CD14-positive monocyte (primary cell): ENCODE data around the gene KCNT2. TPM values are rescaled to one million over a fixed set of nuclear protein-coding genes. Genes with fewer than 3 reads are reported as not detected.

Experiments used
- DNase-seq, 3 donors: peaks; one replicate each; pipeline ENCODE4 v3.0.0-alpha.2; 2011 to 2022
- H2AFZ ChIP-seq: 2 replicates; pipeline ENCODE4 v1.6.0; 2012; ENCODE audit warnings: mild to moderate bottlenecking, low read depth, low read length, inconsistent platforms; ENCODE audit not compliant: insufficient read depth, poor library complexity, severe bottlenecking
- H3K27ac ChIP-seq, 2 donors: 1 replicate in 1 of 2; 2 replicates in 1 of 2; pipeline ENCODE4 v1.5.1; 2012 to 2013; ENCODE audit warnings: low read length in 2 of 2, control low read depth in 1 of 2, inconsistent platforms in 1 of 2, low read depth in 1 of 2, mild to moderate bottlenecking in 1 of 2
- H3K27me3 ChIP-seq, 2 donors: one replicate each; pipeline versions ENCODE4 v1.6.0 to v1.6.1; 2011 to 2013; ENCODE audit warnings: low read length in 2 of 2; ENCODE audit not compliant: control insufficient read depth in 2 of 2, insufficient read depth in 2 of 2
- H3K36me3 ChIP-seq, 2 donors: replicated peaks in 1 of 2; 1 replicate in 1 of 2; 2 replicates in 1 of 2; pipeline versions ENCODE4 v1.5.1 to v1.6.1; 2012 to 2013; ENCODE audit warnings: low read length in 2 of 2, control low read depth in 1 of 2, inconsistent platforms in 1 of 2, mild to moderate bottlenecking in 1 of 2; ENCODE audit not compliant: insufficient read depth in 2 of 2, control insufficient read depth in 1 of 2
- H3K4me1 ChIP-seq, 2 donors: 1 replicate in 1 of 2; 2 replicates in 1 of 2; pipeline versions ENCODE4 v1.5.1 to v1.6.1; 2012 to 2013; ENCODE audit warnings: low read length in 2 of 2, control low read depth in 1 of 2, inconsistent platforms in 1 of 2, mild to moderate bottlenecking in 1 of 2, moderate library complexity in 1 of 2; ENCODE audit not compliant: insufficient read depth in 2 of 2, control insufficient read depth in 1 of 2
- H3K4me2 ChIP-seq: replicated peaks from 2 replicates; pipeline ENCODE3; 2012; ENCODE audit warnings: low read length, moderate library complexity, mild to moderate bottlenecking; ENCODE audit not compliant: poor library complexity, severe bottlenecking; ENCODE audit errors: extremely low read depth
- H3K4me3 ChIP-seq, 3 experiments: fragments of 200-600 bp in 1 of 3; sonication (generic) in 1 of 3; replicated peaks in 1 of 3; 1 replicate in 2 of 3; 2 replicates in 1 of 3; pipeline ENCODE4 v1.5.1; 2011 to 2013; ENCODE audit warnings: low read length in 3 of 3, mild to moderate bottlenecking in 3 of 3, control low read depth in 2 of 3, low read depth in 2 of 3, inconsistent platforms in 1 of 3, moderate library complexity in 1 of 3
- H3K79me2 ChIP-seq: 2 replicates; pipeline ENCODE4 v1.6.0; 2012; ENCODE audit warnings: mild to moderate bottlenecking, control low read depth, inconsistent platforms, low read length, moderate library complexity; ENCODE audit not compliant: insufficient read depth
- H3K9ac ChIP-seq: 2 replicates; pipeline ENCODE4 v1.6.0; 2017; ENCODE audit warnings: low read length, mild to moderate bottlenecking; ENCODE audit not compliant: insufficient read depth, poor library complexity, severe bottlenecking
- H3K9me3 ChIP-seq, 2 donors: replicated peaks in 1 of 2; 1 replicate in 1 of 2; 2 replicates in 1 of 2; pipeline versions ENCODE4 v1.5.1 to v1.6.1; 2012 to 2013; ENCODE audit warnings: low read length in 2 of 2, control low read depth in 1 of 2; ENCODE audit not compliant: control insufficient read depth in 1 of 2, insufficient read depth in 1 of 2
- H4K20me1 ChIP-seq: 2 replicates; pipeline ENCODE4 v1.6.0; 2012; ENCODE audit warnings: mild to moderate bottlenecking, low read length, control low read depth, moderate library complexity; ENCODE audit not compliant: insufficient read depth
- H3K27ac Mint-ChIP-seq, 7 donors: one replicate each; pipeline ENCODE4 v1.8.0; 2020; ENCODE audit warnings: mild to moderate bottlenecking in 7 of 7, mixed read lengths in 7 of 7, moderate library complexity in 6 of 7, inconsistent platforms in 2 of 7
- H3K27me3 Mint-ChIP-seq, 3 donors: one replicate each; pipeline ENCODE4 v1.8.0; 2021 to 2022; ENCODE audit warnings: low read depth in 3 of 3, mild to moderate bottlenecking in 3 of 3, mixed read lengths in 3 of 3, moderate library complexity in 3 of 3, inconsistent platforms in 1 of 3
- H3K36me3 Mint-ChIP-seq, 2 donors: one replicate each; pipeline ENCODE4 v1.8.0; 2020; ENCODE audit warnings: mixed read lengths in 2 of 2, inconsistent platforms in 1 of 2, mild to moderate bottlenecking in 1 of 2
- H3K4me1 Mint-ChIP-seq: one replicate; pipeline ENCODE4 v1.8.0; 2020; ENCODE audit warnings: mild to moderate bottlenecking, mixed read lengths
- H3K4me3 Mint-ChIP-seq, 2 donors: one replicate each; pipeline ENCODE4 v1.8.0; 2020; ENCODE audit warnings: mild to moderate bottlenecking in 2 of 2, mixed read lengths in 2 of 2, moderate library complexity in 1 of 2
- H3K9me3 Mint-ChIP-seq, 7 donors: one replicate each; pipeline ENCODE4 v1.8.0; 2020 to 2022; ENCODE audit warnings: mixed read lengths in 7 of 7, mild to moderate bottlenecking in 6 of 7, moderate library complexity in 6 of 7, inconsistent platforms in 2 of 7
- WGBS: methylation state at CpG from one replicate; pipeline ENCODE4 v1.1.5; 2013; ENCODE audit warnings: missing lambda C conversion rate; ENCODE audit not compliant: insufficient coverage; 5-methylcytosine and 5-hydroxymethylcytosine counted together
- intact Hi-C, 2 donors: fragments of 100-400 bp; cut with micrococcal nuclease; formaldehyde crosslinking; loops; one replicate each; pipeline versions ENCODE4 v1.15.0 to v1.15.1; 2023
- polyA plus RNA-seq, 3 donors: library from polyadenylated mRNA; depleted of rRNA in 1 of 3; unstranded in 2 of 3; stranded (reverse) in 1 of 3; fragments of 300-500 nt in 2 of 3; fragments of >200 nt in 1 of 3; fragmentation: Illumina TruSeq in 2 of 3; gene quantifications; 1 replicate in 2 of 3; 2 replicates in 1 of 3; pipeline ENCODE4 v1.2.3, GENCODE V29; 2012 to 2021
- small RNA-seq: library from RNA; depleted of rRNA; stranded (forward); fragments of <200 nt; gene quantifications from one replicate; pipeline ENCODE3, GENCODE V24; 2012; ENCODE audit warnings: low read depth; ENCODE audit not compliant: insufficient read length
- TF ChIP-seq, protein P1 (sequence below): fragments of 200-600 bp; IDR thresholded peaks from one replicate; pipeline ENCODE4 v1.8.0; 2022; ENCODE audit warnings: antibody characterized with exemption, mild to moderate bottlenecking

Gene KCNT2
- polyA plus RNA-seq, 3 donors = not detected

DNA sequence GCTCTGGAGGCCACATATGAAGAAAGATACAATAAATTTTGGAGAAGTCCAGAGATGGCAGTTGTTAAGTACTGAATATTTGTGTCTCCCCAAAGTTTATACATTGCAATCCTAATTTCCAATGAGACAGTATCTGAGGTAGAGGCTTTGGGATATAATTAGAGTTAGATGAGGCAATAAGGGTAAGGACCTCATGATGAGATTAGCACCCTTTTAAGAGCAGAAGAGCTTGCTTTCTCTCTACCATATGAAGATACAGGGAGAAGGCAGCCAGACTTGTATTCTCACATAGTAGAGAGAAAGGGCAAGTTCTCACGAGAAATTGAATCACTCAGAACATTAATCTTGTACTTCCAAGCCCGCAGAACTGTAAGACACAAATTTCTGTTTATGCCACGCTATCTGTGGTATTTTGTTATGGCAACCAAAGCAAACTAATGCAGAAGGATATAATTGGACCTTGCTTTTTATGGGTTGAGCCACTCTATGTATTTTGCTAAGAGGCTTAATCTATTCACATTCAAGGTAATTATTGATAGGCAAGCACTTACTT lies 430.1 kb downstream of the KCNT2 start:
- Histone ChIP-seq H4K20me1 (no peaks in the 10 kb centered on the region), H3K9me3 (no peaks in the 10 kb centered on the region), H3K79me2 (no peaks in the 10 kb centered on the region), H3K27me3 (no peaks in the 10 kb centered on the region), H3K9ac (no peak overlapping the region), H2AFZ (no peak overlapping the region), H3K36me3 (no peaks in the 10 kb centered on the region), H3K4me1 (no peaks in the 10 kb centered on the region), H3K4me2 (no peak overlapping the region), H3K27ac (no peak overlapping the region), H3K4me3 (no peak overlapping the region)
- H3K27ac Mint-ChIP-seq = no peak overlapping the region
- H3K9me3 Mint-ChIP-seq = peaks cover 0 to 6% (median 1%) of the 10 kb centered on the region in 7 donors
- DNase-seq = no peak
- TF ChIP-seq, protein P1, sequence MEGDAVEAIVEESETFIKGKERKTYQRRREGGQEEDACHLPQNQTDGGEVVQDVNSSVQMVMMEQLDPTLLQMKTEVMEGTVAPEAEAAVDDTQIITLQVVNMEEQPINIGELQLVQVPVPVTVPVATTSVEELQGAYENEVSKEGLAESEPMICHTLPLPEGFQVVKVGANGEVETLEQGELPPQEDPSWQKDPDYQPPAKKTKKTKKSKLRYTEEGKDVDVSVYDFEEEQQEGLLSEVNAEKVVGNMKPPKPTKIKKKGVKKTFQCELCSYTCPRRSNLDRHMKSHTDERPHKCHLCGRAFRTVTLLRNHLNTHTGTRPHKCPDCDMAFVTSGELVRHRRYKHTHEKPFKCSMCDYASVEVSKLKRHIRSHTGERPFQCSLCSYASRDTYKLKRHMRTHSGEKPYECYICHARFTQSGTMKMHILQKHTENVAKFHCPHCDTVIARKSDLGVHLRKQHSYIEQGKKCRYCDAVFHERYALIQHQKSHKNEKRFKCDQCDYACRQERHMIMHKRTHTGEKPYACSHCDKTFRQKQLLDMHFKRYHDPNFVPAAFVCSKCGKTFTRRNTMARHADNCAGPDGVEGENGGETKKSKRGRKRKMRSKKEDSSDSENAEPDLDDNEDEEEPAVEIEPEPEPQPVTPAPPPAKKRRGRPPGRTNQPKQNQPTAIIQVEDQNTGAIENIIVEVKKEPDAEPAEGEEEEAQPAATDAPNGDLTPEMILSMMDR = no peak
- H3K4me3 Mint-ChIP-seq = no peak overlapping the region
- no peaks in the 10 kb centered on the region for H3K36me3 Mint-ChIP-seq
- peaks cover 9% of the 10 kb centered on the region for H3K4me1 Mint-ChIP-seq
- intact Hi-C loops = no loop called here
- peaks cover 0 to 1% (median 0%) of the 10 kb centered on the region in 3 donors for H3K27me3 Mint-ChIP-seq
- WGBS = 100% methylated on average over 2 of the region's 3 CpGs

Small RNA genes within 50 kb of the gene (small RNA-seq; reads per million reads assigned to genes)
- gene MIR4735 = not detected

Other genes starting within 250 kb of the KCNT2 start
- gene CFH, start 43.6 kb upstream of the KCNT2 start, polyA plus RNA-seq = 1 to 10 TPM in 1 of 3 donors, under 1 TPM in 2; 0.03 to 1.1 (median 0.36) TPM
- not detected for gene CFHR3, start 166.4 kb upstream of the KCNT2 start, polyA plus RNA-seq
- not detected for gene CFHR1, start 211.3 kb upstream of the KCNT2 start, polyA plus RNA-seq